ENCODE data around the gene TNFSF11. TPM values are rescaled to one million over a fixed set of nuclear protein-coding genes. Genes with fewer than 3 reads are reported as not detected.

TNFSF11 gene
- total RNA-seq = 1 to 10 TPM; 2.5 to 2.6 TPM

- peaks cover 5% of the 10 kb centered on the region for H3K9me3 Mint-ChIP-seq (ENCODE audit: low read depth)
- POLR2A ChIA-PET = no interaction called here
- H3K4me1 Mint-ChIP-seq = peaks cover 41% of the 10 kb centered on the region
- ATAC-seq (peak; percentile 21), DNase-seq (peak; percentile 53)
- intact Hi-C loops (cut with DNase I, micrococcal nuclease) = loop anchor here (1.0 to 10.0 kb wide), 5 partner anchors 77 to 301 kb away; partner anchors contain the start of gene AKAP11 (in 1 of the 2)
- H3K36me3 Mint-ChIP-seq (ENCODE audit: low read depth) = no peaks in the 10 kb centered on the region
- H3K4me3 Mint-ChIP-seq = peak within 1 kb of the TSS; percentile 77
- H3K27me3 Mint-ChIP-seq = peaks cover 34% of the 10 kb centered on the region
- CTCF ChIA-PET = interaction anchor here (1.0 kb wide), 1 partner anchor 78 kb away, joined by 3 read pairs; no protein-coding TSS in a partner anchor
- peak within 1 kb of the TSS; percentile 86 for H3K27ac Mint-ChIP-seq
These were observed at the start of gene TNFSF11 for GRCh38 chr13:42574011-42574410. TSS of gene TNFSF11 (plus strand) at chr13:42574152. CDS start at chr13:42574304, 152 bp downstream.

GRCh38 chr13:42524487-42525034 is 49.4 kb upstream of the TNFSF11 start:
- no peak for DNase-seq
- ATAC-seq = no peak
- ChIA-PET CTCF (interaction anchor here (0.6 to 0.7 kb wide), 2 partner anchors 99 to 874 kb away, joined by 3 to 5 read pairs; no protein-coding TSS in a partner anchor), POLR2A (no interaction called here)
- intact Hi-C loops (cut with DNase I, micrococcal nuclease) = no loop called here
- Mint-ChIP-seq H3K27me3 (no peaks in the 10 kb centered on the region), H3K4me3 (no peak overlapping the region), H3K27ac (no peak overlapping the region), H3K9me3 (ENCODE audit: low read depth) (peaks cover 4% of the 10 kb centered on the region), H3K36me3 (ENCODE audit: low read depth) (no peaks in the 10 kb centered on the region), H3K4me1 (no peaks in the 10 kb centered on the region)

- DNase-seq (no peak), ATAC-seq (no peak)
- H3K4me1 Mint-ChIP-seq = no peaks in the 10 kb centered on the region
- CTCF ChIA-PET = interaction anchor here (0.6 kb wide), 1 partner anchor 98 kb away, joined by 3 read pairs; no protein-coding TSS in a partner anchor
- no peak overlapping the region for H3K4me3 Mint-ChIP-seq
- H3K9me3 Mint-ChIP-seq (ENCODE audit: low read depth) = peaks cover 4% of the 10 kb centered on the region
- no peaks in the 10 kb centered on the region for H3K36me3 Mint-ChIP-seq (ENCODE audit: low read depth)
- intact Hi-C loops (cut with DNase I, micrococcal nuclease) = no loop called here
- H3K27ac Mint-ChIP-seq = no peak overlapping the region
- POLR2A ChIA-PET = no interaction called here
- no peaks in the 10 kb centered on the region for H3K27me3 Mint-ChIP-seq
These were observed 48.9 kb upstream of the TNFSF11 start for GRCh38 chr13:42525035-42525504.

- ATAC-seq (no peak), DNase-seq (no peak)
- H3K4me1 Mint-ChIP-seq = peaks cover 6% of the 10 kb centered on the region
- H3K9me3 Mint-ChIP-seq (ENCODE audit: low read depth) = peaks cover 4% of the 10 kb centered on the region
- intact Hi-C loops (cut with DNase I, micrococcal nuclease) = no loop called here
- H3K4me3 Mint-ChIP-seq = no peak overlapping the region
- H3K27ac Mint-ChIP-seq = no peak overlapping the region
- H3K27me3 Mint-ChIP-seq = no peaks in the 10 kb centered on the region
- H3K36me3 Mint-ChIP-seq (ENCODE audit: low read depth) = no peaks in the 10 kb centered on the region
- POLR2A ChIA-PET = no interaction called here
- CTCF ChIA-PET = no interaction called here
These were observed 47.7 kb upstream of the TNFSF11 start for GRCh38 chr13:42526276-42526675.

- peaks cover 6% of the 10 kb centered on the region for H3K4me1 Mint-ChIP-seq
- intact Hi-C loops (cut with DNase I, micrococcal nuclease) = no loop called here
- peaks cover 4% of the 10 kb centered on the region for H3K9me3 Mint-ChIP-seq (ENCODE audit: low read depth)
- no peaks in the 10 kb centered on the region for H3K27me3 Mint-ChIP-seq
- no peaks in the 10 kb centered on the region for H3K36me3 Mint-ChIP-seq (ENCODE audit: low read depth)
- H3K4me3 Mint-ChIP-seq = no peak overlapping the region
- ChIA-PET POLR2A (no interaction called here), CTCF (no interaction called here)
- H3K27ac Mint-ChIP-seq = no peak overlapping the region
- no peak for DNase-seq
- ATAC-seq = no peak
These were observed 47.1 kb upstream of the TNFSF11 start for GRCh38 chr13:42526804-42527203.

- Mint-ChIP-seq H3K4me3 (no peak overlapping the region), H3K4me1 (peaks cover 6% of the 10 kb centered on the region), H3K36me3 (ENCODE audit: low read depth) (no peaks in the 10 kb centered on the region), H3K9me3 (ENCODE audit: low read depth) (no peaks in the 10 kb centered on the region), H3K27me3 (no peaks in the 10 kb centered on the region), H3K27ac (no peak overlapping the region)
- POLR2A ChIA-PET = no interaction called here
- intact Hi-C loops (cut with DNase I, micrococcal nuclease) = no loop called here
- DNase-seq (no peak), ATAC-seq (no peak)
- CTCF ChIA-PET = interaction anchor here (0.6 to 1.0 kb wide), 2 partner anchors 186 to 1312 kb away, joined by 3 to 4 read pairs; no protein-coding TSS in a partner anchor
These were observed 41.2 kb upstream of the TNFSF11 start for GRCh38 chr13:42532561-42533335.

GRCh38 chr13:42533336-42533591 is 40.7 kb upstream of the TNFSF11 start:
- POLR2A ChIA-PET = no interaction called here
- no peak overlapping the region for H3K4me3 Mint-ChIP-seq
- peaks cover 6% of the 10 kb centered on the region for H3K4me1 Mint-ChIP-seq
- intact Hi-C loops (cut with DNase I, micrococcal nuclease) = no loop called here
- no peaks in the 10 kb centered on the region for H3K36me3 Mint-ChIP-seq (ENCODE audit: low read depth)
- no peaks in the 10 kb centered on the region for H3K27me3 Mint-ChIP-seq
- CTCF ChIA-PET = interaction anchor here (0.6 kb wide), 1 partner anchor 1313 kb away, joined by 3 read pairs; no protein-coding TSS in a partner anchor
- ATAC-seq (no peak), DNase-seq (no peak)
- no peaks in the 10 kb centered on the region for H3K9me3 Mint-ChIP-seq (ENCODE audit: low read depth)
- no peak overlapping the region for H3K27ac Mint-ChIP-seq

GRCh38 chr13:42534785-42535184 is 39.2 kb upstream of the TNFSF11 start:
- H3K27me3 Mint-ChIP-seq = no peaks in the 10 kb centered on the region
- H3K36me3 Mint-ChIP-seq (ENCODE audit: low read depth) = no peaks in the 10 kb centered on the region
- DNase-seq (no peak), ATAC-seq (no peak)
- intact Hi-C loops (cut with DNase I, micrococcal nuclease) = no loop called here
- POLR2A ChIA-PET = no interaction called here
- CTCF ChIA-PET = no interaction called here
- peaks cover 10% of the 10 kb centered on the region for H3K4me1 Mint-ChIP-seq
- no peak overlapping the region for H3K4me3 Mint-ChIP-seq
- no peaks in the 10 kb centered on the region for H3K9me3 Mint-ChIP-seq (ENCODE audit: low read depth)
- no peak overlapping the region for H3K27ac Mint-ChIP-seq

GRCh38 chr13:42538996-42539395 is 35.0 kb upstream of the TNFSF11 start:
- DNase-seq = no peak
- ChIA-PET CTCF (interaction anchor here (0.6 kb wide), 1 partner anchor 31 kb away, joined by 3 read pairs; no protein-coding TSS in a partner anchor), POLR2A (interaction anchor here (0.7 kb wide), 1 partner anchor 47 kb away, joined by 3 read pairs; no protein-coding TSS in a partner anchor)
- H3K27ac Mint-ChIP-seq = no peak overlapping the region
- no peak overlapping the region for H3K4me3 Mint-ChIP-seq
- peaks cover 4% of the 10 kb centered on the region for H3K4me1 Mint-ChIP-seq
- intact Hi-C loops (cut with DNase I, micrococcal nuclease) = no loop called here
- no peaks in the 10 kb centered on the region for H3K9me3 Mint-ChIP-seq (ENCODE audit: low read depth)
- no peaks in the 10 kb centered on the region for H3K27me3 Mint-ChIP-seq
- no peak for ATAC-seq
- no peaks in the 10 kb centered on the region for H3K36me3 Mint-ChIP-seq (ENCODE audit: low read depth)

- POLR2A ChIA-PET = no interaction called here
- Mint-ChIP-seq H3K4me1 (peaks cover 4% of the 10 kb centered on the region), H3K9me3 (ENCODE audit: low read depth) (no peaks in the 10 kb centered on the region), H3K27ac (no peak overlapping the region), H3K36me3 (ENCODE audit: low read depth) (no peaks in the 10 kb centered on the region), H3K4me3 (no peak overlapping the region), H3K27me3 (no peaks in the 10 kb centered on the region)
- DNase-seq (no peak), ATAC-seq (no peak)
- intact Hi-C loops (cut with DNase I, micrococcal nuclease) = no loop called here
- CTCF ChIA-PET = no interaction called here
These were observed 34.3 kb upstream of the TNFSF11 start for GRCh38 chr13:42539670-42540069.

- Mint-ChIP-seq H3K4me1 (peaks cover 15% of the 10 kb centered on the region), H3K9me3 (ENCODE audit: low read depth) (no peaks in the 10 kb centered on the region), H3K4me3 (no peak overlapping the region), H3K27ac (no peak overlapping the region), H3K27me3 (no peaks in the 10 kb centered on the region), H3K36me3 (ENCODE audit: low read depth) (no peaks in the 10 kb centered on the region)
- ChIA-PET POLR2A (no interaction called here), CTCF (no interaction called here)
- DNase-seq (no peak), ATAC-seq (no peak)
- intact Hi-C loops (cut with DNase I, micrococcal nuclease) = no loop called here
These were observed 30.6 kb upstream of the TNFSF11 start for GRCh38 chr13:42543215-42543797.
